HG03159 (cell line): ENCODE data around the gene GK.
"Not testable (repeated sequence)": the region's sequence is repeated elsewhere in the genome, so short reads cannot be mapped to it uniquely, and the experiment has no call there.

Source experiments
- ATAC-seq: cut with Tn5 transposase; IDR thresholded peaks from one replicate; pipeline ENCODE4 v1.9.1; 2021; ENCODE audit warnings: mild to moderate bottlenecking, moderate library complexity; ENCODE audit not compliant: unreplicated experiment

The GK gene

DNA sequence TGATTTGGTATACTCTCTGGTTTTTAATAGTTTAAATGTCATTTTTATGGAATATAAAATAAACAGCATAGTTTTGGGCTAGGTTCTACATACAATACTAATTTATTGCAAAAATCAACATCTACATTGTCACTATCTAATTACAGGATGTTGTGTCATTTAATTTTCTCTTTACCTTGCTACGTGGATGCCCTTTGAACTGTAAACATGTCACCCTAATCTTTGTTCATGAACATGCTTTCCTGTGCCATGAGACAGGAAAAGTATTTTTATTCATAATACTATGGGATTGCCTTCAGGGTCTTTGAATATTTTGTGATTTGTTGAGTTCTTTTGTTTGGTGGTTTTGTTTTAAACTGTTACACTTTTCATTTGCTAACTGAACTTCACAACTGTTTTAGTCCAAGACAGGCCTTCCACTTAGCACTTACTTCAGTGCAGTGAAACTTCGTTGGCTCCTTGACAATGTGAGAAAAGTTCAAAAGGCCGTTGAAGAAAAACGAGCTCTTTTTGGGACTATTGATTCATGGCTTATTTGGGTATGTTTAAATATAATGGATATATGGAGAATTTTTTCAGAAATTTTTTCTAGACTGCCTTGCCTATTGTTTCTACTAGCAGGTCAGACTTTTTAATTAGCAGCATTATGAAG is 40.9 kb downstream of the GK start:
- no peak for ATAC-seq

DNA sequence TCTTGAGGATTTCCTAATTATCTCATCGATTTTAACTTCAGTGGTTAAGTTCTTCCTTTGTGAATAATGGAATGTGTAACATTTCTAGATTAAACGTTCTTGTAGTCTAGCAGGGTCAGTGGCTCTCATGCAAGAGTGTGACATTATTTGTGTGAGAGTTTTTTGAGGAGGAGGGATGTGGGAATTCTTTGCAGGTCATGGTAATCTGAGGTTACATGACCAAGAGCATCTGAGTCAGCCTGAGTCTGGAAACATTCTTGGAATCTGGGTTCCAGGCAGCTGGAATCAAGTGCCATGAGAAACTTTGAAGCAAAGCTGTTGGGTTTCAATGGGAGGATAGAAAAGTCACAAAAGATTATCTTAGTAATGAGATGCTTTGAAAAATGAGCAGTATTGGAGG is 49.5 kb downstream of the GK start:
- no peak for ATAC-seq

DNA sequence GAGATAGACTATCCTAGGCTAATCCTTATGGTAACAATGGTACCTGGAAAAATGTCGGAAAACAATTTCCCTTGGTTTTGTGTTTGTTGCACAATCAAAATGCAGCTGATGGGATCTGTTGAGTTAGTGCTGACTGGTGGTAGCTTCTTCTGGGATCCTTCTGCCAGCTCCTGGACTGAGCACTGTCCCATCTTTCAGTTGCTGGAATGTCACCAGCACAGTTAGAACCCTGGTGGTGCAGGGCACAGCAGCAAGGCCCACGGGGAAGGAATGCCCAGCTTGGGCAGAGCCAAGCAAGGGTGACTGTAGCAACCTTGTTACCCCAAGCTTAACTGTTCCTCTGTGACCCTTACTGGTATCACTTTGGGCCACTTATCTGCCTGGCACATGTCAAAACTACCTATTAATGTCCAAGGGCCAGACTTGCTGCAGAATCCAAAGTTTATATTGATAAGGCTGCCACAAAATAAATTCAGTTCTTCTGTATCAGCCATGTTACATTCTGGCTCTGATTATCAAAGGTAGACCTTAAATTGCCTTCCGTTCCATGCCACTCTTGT is 53.1 kb downstream of the GK start:
- no peak for ATAC-seq

DNA sequence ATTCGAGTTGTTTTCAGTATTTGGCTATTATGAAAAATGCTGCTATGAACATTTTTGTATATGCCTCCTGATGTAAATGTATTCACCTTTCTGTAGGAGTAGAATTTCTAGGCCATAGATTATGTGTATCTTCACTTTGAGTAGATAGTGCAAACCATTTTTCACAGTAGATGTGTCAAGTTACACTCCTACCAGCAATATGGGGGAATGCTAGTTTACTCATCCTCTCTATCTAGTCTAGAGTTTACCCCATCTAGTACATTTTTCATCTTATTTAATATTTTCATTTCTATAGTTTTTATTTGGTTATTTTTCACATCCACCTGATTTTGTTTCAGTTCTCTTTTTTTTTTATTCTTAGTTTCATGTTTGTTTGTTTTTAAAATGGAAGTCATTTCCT is 59.0 kb downstream of the GK start:
- no peak for ATAC-seq

DNA sequence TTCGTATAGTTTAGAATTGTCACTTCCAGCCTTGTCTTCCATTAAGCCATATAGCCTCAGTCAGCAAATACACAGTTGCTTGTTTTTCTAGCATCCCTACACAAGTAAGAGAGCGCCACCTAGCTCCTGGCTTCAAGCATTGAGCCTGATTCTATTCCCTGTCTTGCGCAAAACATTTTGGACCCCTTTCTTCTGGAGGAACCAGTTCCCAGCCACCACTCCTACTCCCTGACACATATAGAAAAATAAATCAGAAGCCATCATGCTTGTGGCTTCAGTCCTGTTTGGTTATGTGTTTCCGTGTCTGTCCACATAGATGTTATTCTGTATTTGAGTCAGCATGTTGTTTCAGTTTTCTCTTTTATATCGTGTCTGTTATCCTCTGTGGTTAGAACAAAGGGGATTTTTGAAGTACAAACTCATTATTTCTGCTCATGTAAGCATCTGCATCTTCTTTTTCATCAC is 59.9 kb downstream of the GK start:
- peak; percentile 96 for ATAC-seq

DNA sequence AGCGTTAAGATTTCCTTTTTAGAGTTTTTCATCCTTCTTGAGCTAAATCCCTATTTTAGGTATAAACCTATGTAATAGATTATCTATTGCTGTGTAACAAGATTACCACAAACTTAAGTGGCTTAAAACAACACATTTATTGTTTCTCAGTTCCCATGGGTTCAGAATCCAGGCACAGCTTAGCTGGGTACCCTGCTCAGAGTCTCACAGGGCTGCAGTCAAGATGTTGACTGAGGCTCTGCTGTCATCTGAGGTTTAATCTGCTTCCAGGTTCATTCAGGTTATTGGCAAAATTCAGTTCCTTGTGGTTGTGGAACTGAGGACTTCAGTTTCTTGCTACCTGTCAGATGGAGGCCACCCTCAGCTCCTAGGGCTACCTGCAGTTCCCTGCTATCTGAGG is 60.9 kb downstream of the GK start:
- ATAC-seq = no peak

DNA sequence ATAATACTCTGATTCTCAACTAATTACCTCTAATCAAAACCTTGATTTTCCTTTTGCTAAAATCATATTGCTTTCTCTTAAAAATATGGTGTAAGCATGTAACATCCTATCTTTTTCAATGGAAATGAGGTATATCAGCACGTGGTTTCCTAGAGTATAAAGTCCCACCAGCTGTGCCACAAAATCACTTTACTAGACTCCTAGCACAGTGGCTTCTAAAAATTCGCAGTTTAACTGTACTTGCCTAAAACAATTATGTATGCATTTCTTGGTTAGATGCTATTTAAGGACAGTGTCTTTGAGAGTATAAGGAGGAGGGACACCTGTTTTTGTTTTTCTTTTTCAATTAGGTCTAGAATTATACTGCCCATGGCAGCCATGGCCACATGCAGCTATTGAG is 62.8 kb downstream of the GK start:
- ATAC-seq = no peak

DNA sequence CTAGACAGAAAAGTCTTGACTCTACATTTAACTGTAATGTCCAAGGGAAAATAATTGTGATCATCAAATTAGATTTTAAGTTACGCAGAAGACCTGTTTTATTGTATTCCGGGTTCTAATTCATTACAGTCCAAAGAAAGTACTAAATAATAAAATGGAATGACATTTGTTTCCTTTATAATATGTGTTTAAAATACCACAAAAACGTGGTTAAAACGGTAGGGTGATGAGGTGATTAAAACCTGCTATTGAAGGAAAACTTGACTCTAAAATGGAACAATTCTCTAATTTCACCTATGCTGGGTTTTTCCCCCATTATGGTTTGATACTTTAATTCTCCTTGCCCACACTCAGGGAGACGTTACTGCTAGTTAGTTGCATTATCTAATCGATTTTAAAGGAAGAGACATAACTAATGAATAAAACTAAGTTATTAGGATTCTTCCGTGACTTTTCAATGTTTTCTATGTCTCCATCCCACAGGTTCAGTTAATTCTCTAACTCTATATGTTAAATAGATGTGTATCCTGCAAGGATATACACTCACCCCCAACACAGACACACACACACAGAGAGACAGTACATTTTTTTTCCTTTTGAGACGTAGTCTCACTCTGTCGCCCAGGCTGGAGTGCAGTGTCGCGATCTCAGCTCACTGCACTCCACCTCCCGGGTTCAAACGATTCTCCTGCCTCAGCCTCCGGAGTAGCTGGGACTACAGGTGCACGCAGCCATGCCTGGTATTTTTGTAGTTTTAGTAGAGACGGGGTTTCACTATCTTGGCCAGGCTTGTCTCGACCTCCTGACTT is 80.8 kb downstream of the GK start:
- ATAC-seq = no peak

DNA sequence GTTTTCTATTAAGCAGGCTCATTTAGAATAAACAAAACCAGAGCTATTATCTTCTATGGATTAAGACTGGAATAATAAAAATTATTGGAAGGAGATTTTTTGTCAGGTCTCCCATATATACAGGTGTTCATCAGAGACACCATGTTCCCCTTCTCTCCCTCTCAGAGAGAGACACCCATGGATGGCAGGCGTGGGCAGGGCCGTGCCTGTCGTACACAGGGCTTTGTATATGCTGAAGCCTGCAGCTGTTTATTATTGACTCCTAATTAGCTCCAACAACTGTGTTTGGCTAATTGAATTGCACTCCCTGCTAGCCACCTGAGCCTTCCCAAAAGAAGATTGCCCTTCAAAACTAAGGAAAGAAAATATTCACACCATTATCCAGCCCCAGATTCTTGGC is 81.6 kb downstream of the GK start:
- ATAC-seq = no peak

DNA sequence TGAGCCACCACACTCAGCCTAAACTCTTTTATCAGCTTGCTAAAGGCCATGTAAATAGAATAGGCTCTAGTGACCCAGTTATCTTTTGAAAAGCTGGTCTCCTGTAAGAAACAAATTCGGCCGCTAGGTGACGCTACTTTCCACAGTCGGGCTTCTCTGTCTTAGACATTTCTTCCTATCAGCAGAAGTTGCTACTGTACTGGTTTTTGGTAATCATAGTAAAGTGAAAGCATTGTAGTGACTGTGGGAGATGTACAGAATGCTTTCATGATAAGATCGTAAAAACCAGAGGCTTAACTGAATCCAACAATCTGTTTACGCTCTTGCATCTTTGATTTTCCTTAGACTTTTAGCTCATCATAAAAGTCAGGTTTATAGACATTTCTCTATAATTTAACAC is 82.6 kb downstream of the GK start:
- peak; percentile 94 for ATAC-seq

DNA sequence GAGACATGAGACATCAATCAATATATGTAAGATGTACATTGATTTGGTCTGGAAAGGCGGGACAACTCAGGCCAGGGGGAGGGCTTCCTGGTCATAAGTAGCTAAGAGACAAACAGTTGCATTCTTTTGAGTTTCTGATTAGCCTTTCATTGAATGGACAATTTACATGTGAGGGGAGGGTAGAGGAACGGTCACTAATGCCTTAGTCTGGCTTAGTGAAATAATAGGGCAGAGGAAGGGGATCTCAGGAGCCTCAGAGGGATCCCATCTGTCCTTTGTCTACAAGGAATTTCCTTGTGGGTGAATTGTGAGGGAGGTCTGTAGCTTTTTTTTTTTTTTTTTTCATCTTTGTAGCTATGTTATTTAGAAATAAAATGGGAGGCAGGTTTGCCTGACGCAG is 88.3 kb downstream of the GK start:
- ATAC-seq = no peak

DNA sequence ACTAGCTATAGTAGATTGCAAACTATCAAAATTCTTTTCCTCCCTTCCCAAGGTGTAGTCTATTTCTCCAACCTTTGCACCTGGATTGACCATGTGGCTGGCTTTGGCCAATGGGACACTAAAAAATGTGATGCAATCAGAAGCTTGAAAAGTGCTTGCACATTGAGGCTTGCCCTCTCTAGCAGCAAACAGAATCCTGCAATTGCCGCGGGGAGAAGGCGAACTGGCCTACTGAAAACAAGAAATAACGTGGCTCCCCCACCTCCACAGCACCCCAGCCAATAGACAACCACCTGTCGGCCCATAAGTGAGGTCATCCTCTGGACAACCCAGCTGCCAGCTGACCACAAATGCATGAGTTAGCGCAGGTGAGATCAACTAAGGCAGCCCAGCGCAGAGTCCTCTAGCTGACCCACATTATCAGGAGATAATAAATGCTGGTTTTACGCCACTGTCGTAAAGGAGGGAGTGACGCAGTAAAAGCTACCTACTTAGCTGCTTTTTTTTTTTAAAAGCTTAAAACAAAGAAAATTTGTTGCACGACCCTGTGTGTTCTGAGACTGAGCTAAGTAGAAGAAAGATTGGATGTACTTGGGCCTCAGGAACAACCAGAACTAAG is 95.2 kb downstream of the GK start:
- ATAC-seq = no peak

DNA sequence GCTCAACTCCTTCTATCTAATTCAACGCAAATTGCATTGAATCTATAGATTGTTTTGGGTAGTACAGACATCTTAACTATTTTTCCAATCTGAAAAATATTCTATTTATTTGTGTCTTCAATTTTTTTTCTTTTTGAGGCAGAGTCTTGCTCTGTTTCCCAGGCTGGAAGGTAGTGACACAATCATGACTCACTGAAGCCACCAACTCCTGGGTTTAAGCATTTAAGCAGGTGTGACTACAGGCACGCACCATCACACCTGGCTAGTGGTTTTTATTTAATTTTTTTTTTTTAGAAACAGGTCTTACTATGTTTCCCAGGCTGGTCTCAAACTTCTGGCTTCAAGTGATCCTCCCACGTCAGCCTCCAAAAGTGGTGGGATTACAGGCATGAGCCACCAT is 98.3 kb downstream of the GK start:
- no peak for ATAC-seq

DNA sequence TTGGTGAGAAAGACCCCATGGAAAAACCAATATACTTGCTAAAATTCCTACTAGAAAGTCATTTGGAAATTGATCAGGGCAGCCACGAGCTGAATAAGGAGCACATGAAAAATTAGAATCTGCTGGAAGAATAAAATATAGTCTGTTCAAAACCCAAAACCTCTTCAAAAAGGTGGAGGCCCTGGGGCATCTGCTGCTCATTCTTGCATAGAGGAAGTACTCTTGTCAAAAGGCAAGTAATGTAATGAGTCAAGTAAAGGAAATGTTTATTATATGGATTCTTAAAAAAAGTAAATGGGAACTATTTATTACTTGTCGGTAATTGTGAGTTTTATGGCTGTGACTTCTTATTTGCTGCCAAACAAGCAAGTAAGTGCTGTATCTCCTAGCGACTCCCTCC is 109.5 kb downstream of the GK start:
- no peak for ATAC-seq

DNA sequence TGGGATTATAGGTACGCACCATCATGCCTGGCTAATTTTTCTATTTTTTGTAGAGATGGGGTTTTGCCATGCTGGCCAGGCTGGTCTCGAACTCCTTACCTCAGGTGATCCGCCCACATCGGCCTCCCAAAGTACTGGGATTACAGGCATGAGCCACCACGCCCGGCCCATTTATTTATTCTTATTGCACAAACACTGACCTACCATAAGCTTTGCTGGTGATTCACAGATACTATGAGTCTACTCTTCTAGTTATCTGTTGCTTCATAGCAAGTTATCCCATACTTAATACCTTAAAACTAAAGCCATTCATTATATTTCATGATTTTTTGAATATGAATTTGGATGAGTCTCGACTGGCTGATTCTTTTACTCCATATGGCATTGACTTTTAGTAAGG is 120.5 kb downstream of the GK start:
- not testable (repeated sequence) for ATAC-seq

DNA sequence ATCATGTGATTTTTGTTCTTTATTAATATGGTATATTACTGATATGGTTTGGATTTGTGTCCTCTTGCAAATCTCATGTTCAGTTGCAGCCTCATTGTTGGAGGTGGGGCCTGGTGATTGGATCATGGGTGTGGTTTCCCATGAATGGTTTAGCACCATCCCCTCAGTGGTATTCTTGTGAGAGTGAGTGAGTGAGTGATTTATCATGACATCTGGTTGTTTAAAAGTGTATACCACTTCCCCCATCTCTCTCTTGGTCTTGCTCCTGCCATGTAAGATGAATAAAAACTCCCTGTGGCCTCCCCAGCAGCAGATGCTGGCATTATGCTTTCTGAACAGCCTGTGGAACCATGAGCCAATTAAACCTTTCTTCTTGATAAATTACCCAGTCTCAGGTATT is 124.4 kb downstream of the GK start:
- no peak for ATAC-seq

DNA sequence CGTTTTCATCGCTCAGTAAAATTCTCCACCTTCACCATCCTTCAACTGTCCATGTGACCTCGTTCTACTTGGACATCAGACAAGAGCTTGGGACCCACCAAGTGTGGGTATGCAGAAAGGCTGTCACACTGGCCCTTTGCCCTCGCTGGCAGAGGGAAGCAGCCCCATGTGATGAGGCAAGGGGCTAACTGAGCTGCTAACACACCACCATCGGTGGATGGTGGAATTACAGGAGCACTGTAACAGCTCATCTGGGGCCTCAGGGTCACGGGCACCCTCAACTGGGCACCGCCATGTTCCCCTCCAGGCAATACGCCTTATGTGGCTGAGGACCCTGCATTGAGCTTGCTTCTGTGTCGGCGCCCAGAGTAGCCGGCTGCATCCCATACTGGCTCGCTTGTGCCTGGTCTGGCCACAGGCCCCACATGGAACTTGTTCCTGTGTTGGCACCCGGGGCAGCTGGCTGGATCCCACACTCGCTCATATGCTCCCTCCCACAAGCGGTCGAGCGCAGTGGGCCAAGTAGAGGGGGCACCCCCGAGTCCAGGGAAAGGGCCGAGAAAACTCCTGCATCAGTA is 126.3 kb downstream of the GK start:
- no peak for ATAC-seq
